Endothelial cell of umbilical vein (primary cell): ENCODE results near the gene TCEANC. TPM values are rescaled to one million over a fixed set of nuclear protein-coding genes. Genes with fewer than 3 reads are reported as not detected.

Source experiments
- BruUV-seq: library from RNA; stranded (reverse); fragments of 400-500 nt; replicated peaks from 2 replicates; lab custom pipeline; 2021; lab: Mats Ljungman, UMichigan
- CTCF ChIA-PET: fragments of 300-600, 350-600 bp; sonication (Branson Sonifier 250); formaldehyde crosslinking; loops from one replicate; lab custom pipeline; 2021; ENCODE audit warnings: antibody characterized with exemption, inconsistent platforms; lab: Charles Lee
- POLR2A ChIA-PET: fragments of 300-600, 350-600 bp; sonication (Branson Sonifier 250); formaldehyde crosslinking; loops from one replicate; lab custom pipeline; 2021; ENCODE audit warnings: antibody characterized with exemption, inconsistent platforms; lab: Charles Lee
- DNase-seq: peaks from one replicate; pipeline ENCODE4 v3.0.0-alpha.2; 2011; ENCODE audit warnings: low read depth, low spot score
- FAIRE-seq: peaks from 2 replicates; lab custom pipeline; 2011; peaks lifted over from hg19 to GRCh38; lab: Jason Lieb, UNC
- H2AFZ ChIP-seq: 2 replicates; pipeline ENCODE4 v1.6.0; 2012; ENCODE audit warnings: low read depth, low read length, control low read depth, inconsistent platforms
- H3K27ac ChIP-seq: 2 replicates; pipeline ENCODE4 v1.5.1; 2011; ENCODE audit warnings: low read depth, mild to moderate bottlenecking, control low read depth, low read length, moderate library complexity; ENCODE audit not compliant: insufficient read depth
- H3K27me3 ChIP-seq, 2 experiments: 2 replicates each; pipeline versions ENCODE4 v1.6.0 to v1.6.1; 2011; ENCODE audit warnings: low read length in 2 of 2, mixed read lengths in 1 of 2; ENCODE audit not compliant: control insufficient read depth in 2 of 2, insufficient read depth in 2 of 2
- H3K36me3 ChIP-seq, 2 experiments: 2 replicates in 1 of 2; 3 replicates in 1 of 2; pipeline ENCODE4 v1.5.1; 2011; ENCODE audit warnings: low read length in 2 of 2, mild to moderate bottlenecking in 1 of 2, moderate library complexity in 1 of 2; ENCODE audit not compliant: control insufficient read depth in 2 of 2, insufficient read depth in 2 of 2; ENCODE audit errors: extremely low read depth in 1 of 2
- H3K4me1 ChIP-seq: 3 replicates; pipeline ENCODE4 v1.5.1; 2011; ENCODE audit warnings: mild to moderate bottlenecking, low read length; ENCODE audit not compliant: control insufficient read depth, insufficient read depth; ENCODE audit errors: extremely low read depth
- H3K4me2 ChIP-seq: 2 replicates; pipeline ENCODE4 v1.6.1; 2011; ENCODE audit warnings: low read length, control low read depth, mixed read lengths; ENCODE audit not compliant: insufficient read depth
- H3K4me3 ChIP-seq, 3 experiments: fragments of 200-600 bp in 1 of 3; sonication (generic), shearing (Covaris generic) in 1 of 3; replicated peaks in 1 of 3; 2 replicates each; pipeline ENCODE4 v1.5.1; 2011 to 2016; ENCODE audit warnings: control low read depth in 3 of 3, low read length in 3 of 3, mild to moderate bottlenecking in 2 of 3, inconsistent platforms in 1 of 3, low read depth in 1 of 3, moderate library complexity in 1 of 3; ENCODE audit not compliant: insufficient read depth in 1 of 3
- H3K79me2 ChIP-seq: 2 replicates; pipeline ENCODE4 v1.6.0; 2012; ENCODE audit warnings: low read length, inconsistent platforms; ENCODE audit not compliant: control insufficient read depth, insufficient read depth
- H3K9ac ChIP-seq: replicated peaks from 2 replicates; pipeline ENCODE3; 2011; ENCODE audit warnings: low read length, control low read depth; ENCODE audit not compliant: insufficient read depth; ENCODE audit errors: extremely low read depth
- H3K9me1 ChIP-seq: replicated peaks from 3 replicates; pipeline ENCODE4 v1.6.0; 2011; ENCODE audit warnings: mild to moderate bottlenecking, low read length; ENCODE audit not compliant: control insufficient read depth, insufficient read depth; ENCODE audit errors: extremely low read depth
- H3K9me3 ChIP-seq: replicated peaks from 2 replicates; pipeline ENCODE4 v1.5.1; 2012; ENCODE audit warnings: low read length, inconsistent platforms; ENCODE audit not compliant: control insufficient read depth, insufficient read depth
- H4K20me1 ChIP-seq: replicated peaks from 2 replicates; pipeline ENCODE3; 2011; ENCODE audit warnings: mild to moderate bottlenecking, low read length; ENCODE audit not compliant: control insufficient read depth, insufficient read depth; ENCODE audit errors: extremely low read depth
- CTCF ChIP-seq, 2 donors: IDR thresholded peaks; 1 replicate in 1 of 2; 2 replicates in 1 of 2; pipeline ENCODE4 v1.5.1; 2011; ENCODE audit warnings: low read length in 2 of 2, mild to moderate bottlenecking in 2 of 2, moderate library complexity in 2 of 2, control low read depth in 1 of 2, inconsistent platforms in 1 of 2, low read depth in 1 of 2; ENCODE audit not compliant: insufficient read depth in 1 of 2; ENCODE audit errors: extremely low read depth in 1 of 2
- EZH2 ChIP-seq: IDR thresholded peaks from 2 replicates; pipeline ENCODE4 v1.6.1; 2012; ENCODE audit warnings: borderline replicate concordance, low read depth, mild to moderate bottlenecking, moderate library complexity, low read length, inconsistent platforms; ENCODE audit not compliant: severe bottlenecking
- FOS ChIP-seq: IDR thresholded peaks from 2 replicates; pipeline ENCODE4 v1.6.1; 2011; ENCODE audit warnings: mild to moderate bottlenecking, low read length, moderate library complexity, borderline replicate concordance; ENCODE audit not compliant: insufficient read depth
- GATA2 ChIP-seq: IDR thresholded peaks from 2 replicates; pipeline ENCODE4 v1.7.0; 2011; ENCODE audit warnings: low read depth, mild to moderate bottlenecking, moderate library complexity, mixed read lengths, low read length; ENCODE audit not compliant: insufficient read length, insufficient read depth
- JUN ChIP-seq: IDR thresholded peaks from 2 replicates; pipeline ENCODE4 v1.6.1; 2011; ENCODE audit warnings: borderline replicate concordance, low read depth; ENCODE audit not compliant: insufficient read length, insufficient read depth
- MAX ChIP-seq: IDR thresholded peaks from 2 replicates; pipeline ENCODE4 v1.6.1; 2011; ENCODE audit not compliant: insufficient read depth, insufficient read length
- MYC ChIP-seq: IDR thresholded peaks from one replicate; pipeline ENCODE4 v1.6.1; 2011; ENCODE audit warnings: mild to moderate bottlenecking, low read depth, low read length
- POLR2A ChIP-seq: IDR thresholded peaks from 2 replicates; pipeline ENCODE4 v1.6.1; 2012; ENCODE audit warnings: low read depth, mild to moderate bottlenecking, control low read depth, low read length
- POLR2AphosphoS5 ChIP-seq: IDR thresholded peaks from 2 replicates; pipeline ENCODE4 v1.6.1; 2012; ENCODE audit warnings: low read depth, mild to moderate bottlenecking, control low read depth, low read length, moderate library complexity; ENCODE audit not compliant: insufficient read depth
- dilution Hi-C: fragments of 300-500 bp; cut with MboI; formaldehyde crosslinking; loops from one replicate; pipeline ENCODE4 v1.15.0; 2019; ENCODE audit warnings: low sequenced_read_pairs; ENCODE audit not compliant: extremely low pct_ligation_motif_present
- intact Hi-C: fragments of 100-400 bp; cut with micrococcal nuclease; formaldehyde crosslinking; loops from one replicate; pipeline ENCODE4 v1.10.0; 2022
- polyA plus RNA-seq, 4 experiments: library from polyadenylated mRNA; depleted of rRNA in 3 of 4; stranded (reverse) in 3 of 4; unstranded in 1 of 4; fragments of >200 nt; gene quantifications; 2 replicates each; pipeline versions ENCODE4 v1.2.1 to v1.2.3, GENCODE V29; 2011 to 2012; ENCODE audit warnings: missing spikeins in 1 of 4
- total RNA-seq: library from RNA; stranded (reverse); gene quantifications from 2 replicates; pipeline ENCODE4 v1.2.3, GENCODE V29; 2021

TCEANC gene
- total and polyA plus RNA-seq, 2 donors (not counting 3 experiments of a cell fraction or from before 2014, with no cell fraction given), result 0.32 to 0.75 TPM

- H3K27me3 ChIP-seq, result no peaks in the 10 kb centered on the region
- no peak overlapping the region for H3K27ac ChIP-seq
- no peak for TF ChIP-seq FOS
- no peak for TF ChIP-seq MYC
- no peak for TF ChIP-seq MAX
- no peak for TF ChIP-seq GATA2
- no peak for TF ChIP-seq CTCF (IDR thresholded peaks at IDR 0.05; ENCODE audit: extremely low read depth in 1 of 2, insufficient read depth in 1 of 2, low read depth in 1 of 2, low read length in 2 of 2)
- no peak for TF ChIP-seq JUN
- TF ChIP-seq EZH2, result no peak
- no peak for TF ChIP-seq POLR2AphosphoS5
- no peak for TF ChIP-seq POLR2A
- intact Hi-C loops, result no loop called here
- H3K9me1 ChIP-seq, result no peaks in the 10 kb centered on the region
- no peaks in the 10 kb centered on the region for H3K4me1 ChIP-seq
- no peak overlapping the region for H3K9ac ChIP-seq
- H3K9me3 ChIP-seq, result no peaks in the 10 kb centered on the region
- BruUV-seq, result no TSS peak
- ChIA-PET POLR2A (no interaction called here), CTCF (no interaction called here)
- H3K4me2 ChIP-seq, result no peak overlapping the region
- H4K20me1 ChIP-seq, result no peaks in the 10 kb centered on the region
- dilution Hi-C loops, result no loop called here
- H3K4me3 ChIP-seq, result no peak overlapping the region
- H3K36me3 ChIP-seq, result no peaks in the 10 kb centered on the region
- no peak overlapping the region for H2AFZ ChIP-seq
- no peaks in the 10 kb centered on the region for H3K79me2 ChIP-seq
- FAIRE-seq, result no peak
- no peak for DNase-seq
These were observed 15.0 kb downstream of the TCEANC start for GRCh38 chrX:13667919-13668318.
